ENCODE measurements around the gene RXRG.
A peak's percentile ranks its signal among the peaks of the same experiment; 100 is the strongest.
"Not testable (repeated sequence)": the region's sequence is repeated elsewhere in the genome, so short reads cannot be mapped to it uniquely, and the experiment has no call there.

RXRG gene

DNA sequence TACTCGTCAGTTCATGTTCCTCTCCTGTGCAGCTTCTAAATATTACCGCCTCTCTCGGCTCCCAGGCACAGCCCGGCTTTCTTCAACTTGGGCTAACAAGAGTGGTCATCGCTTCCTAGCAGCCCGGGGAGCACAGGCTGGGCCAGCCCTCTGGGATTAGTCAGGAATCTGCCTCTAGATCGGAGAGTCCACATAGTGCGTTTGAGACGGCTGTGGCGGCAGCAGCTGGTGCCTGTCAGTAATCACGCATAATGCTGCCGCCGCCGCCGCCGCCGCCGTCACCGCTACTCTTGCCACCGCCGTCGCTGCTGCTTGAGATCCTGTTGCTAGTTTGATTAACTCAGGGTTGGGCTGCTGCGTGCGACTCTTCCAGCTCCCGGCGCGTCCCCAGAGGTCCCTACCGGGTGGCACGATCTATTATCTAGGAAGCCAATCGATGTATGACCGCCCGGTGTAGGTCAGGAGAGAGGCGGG lies at the start of gene RXRG:
TSS of gene RXRG (minus strand) at position 230 of the 474 bp plus-strand sequence. CDS start 233 bp downstream, outside the sequence.
- peak; percentile 41 for DNase-seq

DNA sequence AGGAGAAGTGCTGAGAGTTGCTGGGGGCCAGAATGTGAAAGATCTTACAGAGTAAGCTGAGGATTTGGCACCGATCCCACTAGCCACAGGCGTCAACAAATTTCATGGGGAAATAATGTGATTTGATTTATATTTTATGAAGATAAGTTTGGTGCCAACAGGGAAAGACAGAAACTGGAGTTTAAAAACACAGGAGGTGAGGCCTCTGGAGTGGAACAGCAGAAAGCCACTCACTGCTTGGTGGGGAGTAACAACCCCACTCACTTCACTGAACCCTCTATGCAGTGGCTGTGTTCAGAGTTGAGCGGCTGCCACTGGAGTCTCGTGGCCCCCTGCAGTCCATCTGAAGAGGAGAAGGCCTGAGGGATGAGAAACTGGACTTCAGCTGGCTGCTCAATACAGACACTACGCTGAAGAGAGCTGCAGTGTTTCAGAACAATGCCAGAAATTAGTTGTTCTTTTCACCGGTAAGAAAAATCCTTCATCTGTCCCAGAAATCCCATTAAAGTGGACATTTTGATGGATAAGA lies 48.0 kb upstream of the RXRG start:
- DNase-seq = no peak

DNA sequence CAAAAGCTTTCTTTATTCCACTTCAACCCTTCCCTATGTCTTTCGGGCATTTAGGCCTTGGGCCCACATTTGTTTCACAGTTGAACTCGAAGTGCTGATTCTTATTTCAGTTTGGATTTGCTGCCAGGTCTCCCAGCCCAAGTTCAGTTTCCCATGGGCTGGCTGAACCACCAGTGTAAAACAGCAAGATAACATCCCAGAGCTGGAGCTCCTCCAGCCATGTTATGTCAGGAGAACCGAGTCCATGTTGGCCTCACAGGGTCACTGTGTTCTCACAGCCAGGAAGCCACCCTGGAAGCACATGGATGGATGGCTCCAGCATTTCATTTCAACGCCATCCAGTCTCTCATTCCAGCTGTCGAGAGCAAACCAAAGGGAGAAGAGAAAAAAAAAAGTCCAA lies 45.2 kb upstream of the RXRG start:
- no peak for DNase-seq

DNA sequence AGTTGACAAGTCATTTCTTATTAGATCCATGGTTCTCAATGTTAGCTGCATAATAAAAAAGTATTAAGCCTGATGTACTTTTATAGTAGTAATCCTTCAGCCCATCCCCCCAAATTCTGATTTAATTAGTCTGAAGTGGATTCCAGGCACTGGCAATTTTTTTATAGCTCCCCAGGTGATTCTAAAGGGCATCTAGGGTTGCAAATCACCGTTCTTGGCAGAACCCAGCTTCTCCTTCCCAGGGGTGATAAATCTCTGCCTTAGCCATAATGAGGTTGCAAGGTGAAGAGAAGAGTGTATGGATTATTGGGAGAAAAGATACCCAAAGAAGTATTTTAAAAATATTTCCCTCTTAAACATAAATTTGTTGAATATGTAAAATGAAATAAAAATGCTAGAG lies 43.0 kb upstream of the RXRG start:
- DNase-seq = no peak

DNA sequence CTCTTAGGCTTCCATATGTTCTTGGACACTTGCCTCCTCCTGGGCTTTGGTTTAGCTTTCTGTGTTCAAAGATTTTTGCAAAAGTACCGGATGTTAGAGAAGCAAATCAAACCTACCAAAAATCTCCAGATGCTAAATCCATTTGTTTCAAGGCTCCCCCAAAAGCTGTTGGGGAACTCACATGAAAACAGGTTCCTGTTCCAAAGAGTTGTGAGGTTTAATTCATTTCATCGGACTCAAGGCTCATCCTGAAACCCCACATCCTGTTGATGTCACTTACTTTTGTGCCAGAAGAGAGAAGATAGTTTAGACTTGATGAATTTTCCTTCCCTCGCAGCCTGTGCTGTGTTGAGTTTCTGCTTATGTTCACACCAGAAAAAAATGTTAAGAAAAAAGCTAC lies 41.7 kb upstream of the RXRG start:
- no peak for DNase-seq

DNA sequence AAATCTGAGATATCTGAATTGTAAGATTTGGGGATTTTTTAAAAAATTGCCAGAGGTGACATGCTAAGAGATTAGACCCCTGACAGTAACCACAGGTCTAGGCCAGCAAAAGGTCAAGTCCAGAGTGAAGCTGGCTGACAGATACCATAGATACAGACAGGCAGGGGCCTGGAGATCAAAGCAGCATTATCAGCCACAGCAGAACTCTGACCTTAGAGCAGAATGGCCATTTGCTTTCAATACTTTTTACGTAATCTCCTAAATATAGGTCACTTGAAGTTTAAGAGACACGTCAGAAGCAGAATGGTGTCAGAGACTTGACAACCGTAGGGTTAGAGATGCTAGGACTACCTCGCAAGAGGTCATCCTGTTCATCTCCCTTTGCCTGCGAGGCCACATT lies 40.8 kb upstream of the RXRG start:
- DNase-seq = no peak

DNA sequence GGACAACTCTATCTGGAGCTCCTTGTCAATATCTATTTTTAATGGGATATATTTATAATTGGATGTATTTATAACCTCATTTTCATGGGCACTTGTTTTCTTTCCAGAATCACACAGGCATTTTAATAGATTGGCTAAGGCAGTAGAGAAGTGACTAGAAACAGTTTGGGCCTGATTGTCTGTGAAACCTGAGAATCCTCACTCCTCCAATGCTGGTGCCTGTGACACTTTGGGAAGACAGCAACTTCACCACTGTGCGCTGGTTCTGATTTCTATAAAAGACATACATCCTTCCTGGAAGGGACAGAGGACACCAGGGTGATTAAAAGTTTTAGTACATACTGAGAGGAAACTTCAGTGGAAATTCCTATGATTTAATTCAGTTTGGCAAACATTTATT lies 39.6 kb upstream of the RXRG start:
- no peak for DNase-seq

DNA sequence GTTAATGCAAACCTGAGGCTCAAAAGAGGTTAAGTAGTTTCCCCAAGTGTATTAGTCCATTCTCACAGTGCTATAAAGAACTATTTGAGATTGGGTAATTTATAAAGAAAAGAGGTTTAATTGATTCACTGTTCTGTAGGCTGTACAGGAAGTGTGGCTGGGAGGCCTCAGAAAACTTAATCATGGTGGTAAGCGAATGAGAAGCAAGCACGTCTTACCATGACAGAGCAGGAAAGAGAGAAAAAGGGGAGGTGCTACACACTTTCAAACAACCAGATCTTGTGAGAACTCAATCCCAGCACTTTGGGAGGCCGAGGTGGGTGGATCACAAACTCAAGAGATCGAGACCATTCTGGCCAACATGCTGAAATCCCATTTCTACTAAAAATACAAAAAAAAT lies 38.5 kb upstream of the RXRG start:
- no peak for DNase-seq

DNA sequence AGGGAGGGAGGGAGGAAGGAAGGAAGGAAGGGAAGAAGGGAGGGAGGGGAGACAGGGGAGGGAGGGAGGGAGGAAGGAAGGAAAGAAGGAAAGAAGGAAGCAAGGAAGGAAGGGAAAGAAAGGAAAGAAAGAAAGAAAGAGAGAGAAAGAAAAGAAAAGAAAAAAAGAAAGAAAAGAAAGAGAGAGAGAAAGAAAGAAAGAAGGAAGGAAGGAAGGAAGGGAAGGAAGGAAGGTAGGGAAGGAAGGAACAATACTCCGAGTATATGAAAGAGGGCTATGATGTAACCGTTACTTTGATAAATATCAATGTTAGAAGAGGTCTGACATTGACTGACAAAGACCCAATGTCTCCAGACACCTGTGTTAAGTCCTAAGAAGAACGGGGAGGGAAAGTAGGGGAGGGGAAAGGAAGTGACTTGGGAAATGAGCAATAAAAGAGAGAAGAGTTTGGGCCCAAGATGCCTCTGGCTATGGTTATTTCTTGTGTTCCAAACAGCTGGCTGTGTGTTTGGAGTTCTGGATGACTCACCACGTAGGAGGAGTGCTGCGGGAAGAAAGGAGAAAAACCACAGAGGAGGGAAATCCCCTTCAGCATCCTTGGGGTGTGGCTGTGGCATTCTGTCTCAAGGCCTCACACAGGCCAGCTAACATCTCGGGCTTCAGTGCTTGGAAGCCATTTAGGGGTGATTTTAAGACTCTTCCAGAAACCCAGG lies 37.0 kb upstream of the RXRG start:
- peak; percentile 28 for DNase-seq

DNA sequence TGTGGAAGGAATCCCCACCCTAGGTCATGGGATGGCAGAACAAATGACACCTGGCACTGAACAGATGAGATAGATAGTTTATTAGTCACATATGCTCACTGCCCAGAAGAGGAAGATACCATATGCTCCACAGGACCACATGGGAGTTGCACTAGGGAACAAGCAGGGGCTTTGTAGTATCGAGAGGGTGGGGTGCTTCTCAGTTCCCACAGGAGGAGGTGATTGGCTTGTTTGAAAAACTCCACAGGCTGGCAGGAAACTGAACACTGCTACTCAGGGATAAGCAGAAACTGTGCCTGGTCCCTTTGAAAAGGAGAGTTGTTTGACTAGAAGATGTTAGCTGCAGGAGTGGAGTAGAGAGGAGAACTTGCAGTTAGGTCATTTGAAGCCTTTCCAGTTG lies 31.9 kb upstream of the RXRG start:
- no peak for DNase-seq

DNA sequence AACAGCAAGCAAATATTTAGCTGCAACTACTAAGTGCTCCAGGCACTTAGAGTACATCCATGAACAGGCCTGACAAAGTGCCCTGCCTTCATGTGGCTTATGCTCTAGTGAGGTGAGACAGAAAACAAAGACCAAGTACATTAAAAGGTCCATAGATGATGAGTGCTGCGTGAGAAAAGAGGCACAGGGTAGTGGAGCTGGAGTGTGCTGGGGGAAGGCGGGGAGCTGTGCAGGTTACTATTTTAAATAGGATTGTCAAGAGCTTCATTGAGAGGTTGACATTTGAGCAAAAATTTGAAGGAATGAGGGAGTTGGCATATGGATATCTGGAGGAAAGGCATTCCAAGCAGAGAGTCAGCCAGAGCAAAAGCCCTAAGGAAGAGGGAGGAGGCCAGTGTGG lies 29.3 kb upstream of the RXRG start:
- no peak for DNase-seq

DNA sequence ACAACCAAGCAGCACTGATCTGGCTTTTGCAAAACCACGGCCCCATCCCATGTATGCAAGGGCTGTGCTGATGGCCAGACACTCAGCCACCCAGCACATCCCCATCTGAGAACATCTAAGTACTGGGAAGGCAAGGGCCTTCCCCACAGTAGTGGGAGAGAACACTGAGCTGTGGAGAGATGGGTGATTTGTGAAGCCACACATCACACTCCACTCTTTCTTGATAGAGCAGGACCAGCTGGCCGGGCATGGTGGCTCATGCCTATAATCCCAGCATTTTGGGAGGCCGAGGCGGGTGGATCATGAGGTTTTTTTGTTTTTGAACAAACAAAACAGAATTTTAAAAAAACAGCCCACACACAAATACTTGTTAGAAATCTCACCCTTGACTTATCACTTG lies 28.2 kb upstream of the RXRG start:
- DNase-seq = no peak

DNA sequence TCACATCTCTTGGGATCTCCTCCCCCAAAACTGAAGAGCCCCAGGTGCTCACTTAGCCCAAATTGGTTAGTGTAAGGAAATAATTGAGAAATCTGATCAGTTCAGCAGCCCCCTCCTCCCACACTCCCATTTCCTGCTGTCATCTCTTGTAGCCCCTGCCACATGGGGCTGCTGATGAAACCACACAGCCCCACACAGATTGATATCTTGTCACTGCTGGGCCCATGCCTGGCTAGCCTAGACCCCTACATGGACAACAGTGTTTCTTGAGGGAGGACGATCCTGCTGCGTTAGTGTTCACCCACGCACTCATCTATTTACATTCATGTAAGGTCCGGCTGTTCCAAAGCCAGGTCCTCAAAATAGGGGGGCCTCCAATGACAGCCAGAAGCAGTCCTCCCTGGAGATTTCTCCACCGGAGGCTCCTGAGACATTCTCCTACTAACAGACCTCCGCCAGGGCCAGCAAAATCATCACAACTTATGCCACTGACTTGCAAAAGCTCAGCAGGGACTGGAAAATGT lies 23.9 kb upstream of the RXRG start:
- DNase-seq = no peak

DNA sequence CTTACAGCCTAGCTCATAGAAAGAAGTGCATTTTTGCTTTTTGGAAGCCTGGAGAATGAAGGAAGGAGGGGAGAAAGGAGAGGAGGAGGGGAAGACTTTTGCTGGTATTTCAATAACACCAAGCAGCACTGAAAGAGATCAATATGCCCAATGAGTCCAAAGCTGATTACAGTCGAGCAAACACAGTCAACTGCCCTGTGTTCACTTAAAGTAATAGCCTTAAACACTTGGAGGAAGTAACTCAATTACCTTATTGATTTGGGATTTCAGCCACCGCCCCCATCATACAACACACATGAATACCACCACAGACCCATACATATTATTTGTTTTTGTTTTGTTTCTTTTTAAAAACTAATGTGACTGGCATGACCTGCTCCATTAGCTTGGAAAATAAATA lies 23.3 kb upstream of the RXRG start:
- no peak for DNase-seq

DNA sequence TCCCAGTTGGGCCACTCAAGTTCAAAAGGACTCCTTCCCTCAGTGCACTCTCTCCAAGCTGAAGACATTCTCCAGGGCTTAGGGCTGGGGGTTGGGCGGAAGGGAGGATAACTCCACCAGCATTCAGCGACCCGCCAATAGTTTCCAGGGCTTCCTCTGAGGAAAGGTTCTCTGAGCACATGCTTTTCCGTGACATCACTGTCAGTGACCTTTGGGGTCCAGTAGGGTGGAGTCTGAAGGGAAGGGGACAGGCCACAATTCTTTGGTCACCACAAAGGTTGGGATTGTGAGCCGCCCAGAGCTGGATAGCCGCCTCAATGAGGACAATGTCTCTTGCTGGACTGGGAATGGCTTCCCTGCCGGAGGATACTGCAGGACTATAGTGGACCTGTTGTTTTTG lies 22.8 kb upstream of the RXRG start:
- no peak for DNase-seq

DNA sequence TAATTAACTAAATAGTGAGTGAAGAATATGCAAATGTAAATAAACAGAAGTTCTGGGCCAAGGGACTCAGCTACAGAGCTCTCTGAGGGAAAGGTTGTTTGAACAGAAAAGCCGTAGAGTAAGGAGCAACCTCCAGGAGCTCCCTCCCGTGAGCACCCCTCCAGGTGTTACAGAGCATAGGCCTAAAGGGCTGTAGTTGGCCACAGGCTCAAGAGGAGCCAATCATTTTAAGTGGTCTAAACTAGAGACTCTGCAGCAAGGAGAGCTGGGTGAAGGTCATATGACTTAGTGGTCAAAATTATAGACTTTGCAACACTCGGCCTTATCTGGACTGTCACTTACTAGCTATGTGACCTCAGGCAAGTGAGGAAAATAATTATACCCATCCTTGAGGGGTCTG lies 19.1 kb upstream of the RXRG start:
- no peak for DNase-seq

DNA sequence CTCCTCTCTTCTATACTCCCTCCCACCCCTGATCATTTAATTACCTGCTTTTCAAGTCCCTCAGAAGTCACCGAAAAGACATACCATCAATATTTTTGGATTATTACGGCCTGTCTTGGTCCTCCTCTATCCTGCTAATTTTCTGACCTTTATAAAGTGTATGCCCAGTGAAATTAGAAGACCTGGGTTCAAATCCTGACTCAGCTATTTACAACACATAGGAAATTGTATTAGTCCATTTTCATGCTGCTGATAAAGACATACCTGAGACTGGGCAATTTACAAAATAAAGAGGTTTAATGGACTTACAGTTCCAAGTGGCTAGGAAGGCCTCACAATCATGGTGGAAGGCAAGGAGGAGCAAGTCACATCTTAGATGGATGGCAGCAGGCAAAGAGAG lies 14.8 kb upstream of the RXRG start:
- not testable (repeated sequence) for DNase-seq

DNA sequence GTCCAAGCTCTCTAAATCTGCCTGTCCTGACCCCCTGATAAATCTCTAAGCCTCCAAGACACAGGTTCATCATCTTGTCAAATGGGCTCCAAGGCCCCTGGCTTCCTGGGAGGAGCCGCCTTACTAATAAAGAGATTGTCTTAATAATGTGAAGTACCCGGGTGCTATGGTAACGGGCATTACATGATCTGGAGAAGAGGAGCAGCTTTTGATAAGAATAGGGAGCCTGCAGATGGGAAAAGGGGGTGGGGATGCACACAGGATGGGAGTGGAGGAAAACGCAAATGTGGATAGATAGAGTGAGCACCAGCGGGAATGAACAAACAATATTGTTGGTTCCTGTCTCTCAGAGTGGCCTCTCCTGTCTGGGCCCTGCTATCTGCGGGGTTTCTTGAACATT lies 11.9 kb upstream of the RXRG start:
- no peak for DNase-seq

DNA sequence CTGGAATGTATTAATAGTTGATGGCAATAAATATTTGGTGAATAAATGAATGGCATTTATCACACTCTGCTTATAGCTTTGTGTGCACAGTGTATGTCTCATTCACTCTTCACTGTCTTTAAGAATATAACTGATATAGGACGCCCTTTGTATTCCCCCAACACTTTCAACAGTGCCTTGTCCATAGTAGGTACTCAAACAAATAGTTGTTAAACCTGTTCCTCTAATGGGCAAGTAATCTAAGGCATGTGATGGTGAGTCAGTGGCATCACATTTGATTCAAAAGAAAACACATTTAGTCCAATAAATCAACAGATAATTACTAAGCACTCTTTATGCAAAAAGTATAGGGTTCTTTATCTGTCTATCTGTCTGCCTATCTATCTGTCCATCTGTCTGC lies 11.2 kb upstream of the RXRG start:
- DNase-seq = no peak

DNA sequence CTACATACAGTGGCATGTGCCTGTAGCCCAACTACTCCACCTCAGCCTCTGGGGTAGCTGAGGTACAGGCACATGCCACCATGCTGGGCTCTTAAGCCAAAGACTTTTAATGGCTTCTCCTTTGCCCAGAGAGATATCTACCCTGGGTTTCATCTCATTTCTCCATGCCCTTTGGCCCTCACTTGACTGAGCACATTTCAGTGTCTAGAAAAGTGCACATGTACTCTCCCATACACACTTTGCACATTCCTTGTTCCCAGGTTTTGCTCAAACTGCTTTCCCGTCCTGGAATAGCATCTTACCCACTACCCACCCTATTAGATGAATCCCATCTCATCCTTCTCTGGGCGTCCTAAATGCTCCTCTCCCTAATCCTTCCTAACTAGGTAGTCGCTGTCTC lies 10.2 kb upstream of the RXRG start:
- DNase-seq = no peak

DNA sequence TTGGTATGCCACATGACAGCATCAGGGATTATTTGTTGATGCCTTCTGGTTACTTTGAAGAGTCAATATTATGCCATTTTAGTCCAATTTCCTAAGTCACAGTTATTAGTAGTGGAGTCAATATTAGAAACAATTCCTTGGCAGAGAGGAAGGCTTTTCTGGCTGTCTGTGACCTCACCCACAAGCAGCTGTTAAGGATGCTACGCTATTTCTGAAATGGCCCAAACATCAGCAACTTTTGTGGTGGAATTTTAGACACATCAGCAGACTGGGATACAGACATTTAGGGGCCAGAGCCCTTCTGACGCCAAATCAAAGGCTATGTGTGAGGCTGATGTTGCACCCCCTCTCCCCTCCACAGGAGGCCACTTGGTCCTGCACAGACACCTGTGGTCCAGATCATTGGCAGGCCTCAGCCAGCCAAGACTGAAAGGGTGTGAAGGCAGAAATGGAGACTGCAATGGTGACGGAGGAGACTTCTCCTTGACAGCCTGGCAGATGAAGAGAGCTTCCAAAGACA lies 9.2 kb upstream of the RXRG start:
- no peak for DNase-seq

DNA sequence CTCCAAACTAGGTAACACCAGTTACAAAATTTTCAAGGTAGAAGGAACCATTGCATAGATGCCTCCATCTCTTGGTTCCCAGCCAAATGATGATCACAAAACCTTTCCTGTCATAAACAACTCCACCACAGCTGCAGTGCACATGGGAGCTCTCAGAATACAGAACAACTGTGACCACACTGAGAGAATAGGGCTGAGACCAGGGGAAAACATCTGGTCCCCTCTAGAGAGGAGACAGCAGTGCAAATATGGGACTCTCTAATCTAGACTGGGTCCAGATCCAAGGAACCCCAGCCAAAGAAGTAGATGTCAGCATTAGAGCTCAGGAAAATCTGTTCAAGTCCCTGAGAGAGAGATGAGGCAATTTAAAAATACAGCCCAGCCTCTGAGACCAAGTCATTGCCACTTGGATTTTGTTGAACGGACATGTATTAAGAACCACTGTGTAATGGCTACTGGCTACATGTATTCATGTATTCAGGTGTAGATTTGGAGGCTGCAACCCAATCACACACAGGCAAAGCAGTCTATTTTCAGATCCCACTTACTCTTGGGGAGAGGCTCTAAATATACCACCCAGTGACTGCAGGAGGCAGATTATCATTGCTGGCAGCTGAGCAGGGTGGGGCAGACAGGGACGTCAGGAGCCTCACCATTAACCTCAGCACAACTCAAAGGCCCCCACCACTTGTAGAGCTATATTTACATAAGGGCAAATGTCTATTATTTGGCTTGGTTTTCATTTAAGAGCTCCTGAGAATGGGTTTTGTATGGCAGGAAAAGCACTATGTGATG lies 7.6 kb upstream of the RXRG start:
- no peak for DNase-seq

DNA sequence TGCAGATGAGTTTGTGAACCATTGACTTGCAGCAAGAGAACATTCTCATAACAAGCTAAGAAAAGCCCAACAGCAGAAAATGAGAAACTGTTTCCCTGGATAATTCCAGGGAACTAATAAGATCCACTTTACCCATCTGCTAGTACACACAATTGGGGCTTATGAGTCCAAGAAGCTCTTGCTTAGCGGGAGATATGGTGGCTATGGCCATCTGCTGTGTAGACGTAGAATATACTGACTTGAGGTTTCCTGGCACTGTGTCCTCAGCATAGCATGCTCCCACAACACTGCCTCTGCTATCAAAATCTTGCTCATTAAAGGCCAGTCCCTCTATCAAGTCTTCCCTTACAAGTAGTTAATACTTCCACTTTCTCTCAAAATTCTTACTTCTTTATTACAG lies 6.8 kb upstream of the RXRG start:
- no peak for DNase-seq

DNA sequence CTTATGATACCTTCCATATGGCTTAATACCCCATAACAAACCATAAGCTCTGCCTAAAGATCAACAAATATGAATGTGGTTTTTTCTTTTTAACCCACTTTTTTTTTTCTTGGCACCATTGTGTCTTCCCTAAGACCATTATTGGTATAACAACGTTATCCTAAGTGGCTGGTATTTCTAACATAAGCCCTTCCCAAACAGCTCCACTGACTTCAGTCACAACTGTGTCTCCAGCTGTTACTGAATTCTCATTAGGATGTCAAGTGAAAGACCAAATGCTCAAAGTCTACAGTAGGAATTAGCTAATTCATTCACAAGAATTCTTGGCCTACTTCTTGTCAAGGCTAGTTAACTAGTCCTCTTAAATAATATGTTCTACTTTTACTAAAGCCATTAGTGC lies 4.2 kb upstream of the RXRG start:
- DNase-seq = no peak
